HepG2 (cell line): Measurements from ENCODE around the gene TMTC2. TPM values are rescaled to one million over a fixed set of nuclear protein-coding genes. Genes with fewer than 3 reads are reported as not detected.

Experiments used
- ATAC-seq: fragments of 200-7000 bp; cut with Tn5 transposase; 3 replicates; pipeline ENCODE4 v1.9.1; 2020; ENCODE audit warnings: mild to moderate bottlenecking, moderate library complexity
- BruUV-seq: library from RNA; stranded (reverse); fragments of 400-500 nt; replicated peaks from 2 replicates; lab custom pipeline; 2021; lab: Mats Ljungman, UMichigan
- CTCF ChIA-PET: fragments of 300-600 bp; formaldehyde crosslinking; extraction: SDS; loops from one replicate; lab custom pipeline; 2021; ENCODE audit warnings: low total read pairs, inconsistent platforms, low intra/inter-chr PET ratio; lab: Yijun Ruan, JAX
- POLR2A ChIA-PET: fragments of 350-600 bp; sonication (Branson Sonifier 250); formaldehyde crosslinking; loops from one replicate; lab custom pipeline; 2020; ENCODE audit warnings: antibody characterized with exemption, inconsistent platforms; lab: Yijun Ruan, JAX
- DNase-seq: peaks from one replicate; pipeline ENCODE4 v3.0.0-alpha.2; 2015; ENCODE audit warnings: low spot score
- FAIRE-seq: peaks from 3 replicates; lab custom pipeline; 2011; peaks lifted over from hg19 to GRCh38; lab: Jason Lieb, UNC
- H2AFZ ChIP-seq: one replicate; pipeline ENCODE4 v1.6.1; 2011; ENCODE audit warnings: low read length, inconsistent platforms
- H3K27ac ChIP-seq: fragments of 300-600 bp; 3 replicates; pipeline ENCODE4 v1.8.0; 2011; ENCODE audit warnings: mixed run types, mild to moderate bottlenecking, mixed read lengths, low read length, inconsistent platforms; ENCODE audit not compliant: insufficient read depth; ENCODE audit errors: extremely low read length
- H3K27me3 ChIP-seq, 2 experiments: fragments of 200-600 bp in 1 of 2; 2 replicates in 1 of 2; 3 replicates in 1 of 2; pipeline versions ENCODE4 v1.6.0 to v1.8.0; 2011; ENCODE audit warnings: low read length in 2 of 2, mild to moderate bottlenecking in 2 of 2, moderate library complexity in 2 of 2, inconsistent platforms in 1 of 2; ENCODE audit not compliant: insufficient read depth in 2 of 2, control insufficient read depth in 1 of 2
- H3K36me3 ChIP-seq, 2 experiments: fragments of 200-600 bp in 1 of 2; replicated peaks in 1 of 2; 2 replicates in 1 of 2; 3 replicates in 1 of 2; pipeline versions ENCODE4 v1.5.1 to v1.8.0; 2011; ENCODE audit warnings: low read length in 2 of 2, inconsistent platforms in 1 of 2; ENCODE audit not compliant: insufficient read depth in 2 of 2, control insufficient read depth in 1 of 2
- H3K4me1 ChIP-seq: 2 replicates; pipeline ENCODE4 v1.5.1; 2012; ENCODE audit warnings: low read length, inconsistent platforms; ENCODE audit not compliant: insufficient read depth
- H3K4me2 ChIP-seq: 2 replicates; pipeline ENCODE4 v1.6.0; 2011; ENCODE audit warnings: low read depth, low read length, inconsistent platforms
- H3K4me3 ChIP-seq, 3 experiments: fragments of 200-600 bp in 1 of 3; sonication (generic), shearing (Covaris generic) in 1 of 3; replicated peaks in 1 of 3; 2 replicates each; pipeline ENCODE4 v1.5.1; 2011 to 2016; ENCODE audit warnings: low read length in 3 of 3, inconsistent platforms in 2 of 3, low read depth in 2 of 3, mild to moderate bottlenecking in 2 of 3, control low read depth in 1 of 3, mixed read lengths in 1 of 3; ENCODE audit not compliant: insufficient read depth in 1 of 3
- H3K79me2 ChIP-seq: one replicate; pipeline ENCODE4 v1.6.1; 2011; ENCODE audit warnings: low read length, inconsistent platforms; ENCODE audit not compliant: insufficient read depth
- H3K9ac ChIP-seq: 2 replicates; pipeline ENCODE4 v1.6.0; 2011; ENCODE audit warnings: mild to moderate bottlenecking, low read depth, low read length, inconsistent platforms; ENCODE audit not compliant: insufficient read depth
- H3K9me3 ChIP-seq: 2 replicates; pipeline ENCODE4 v1.5.1; 2012; ENCODE audit warnings: mild to moderate bottlenecking, low read length
- H4K20me1 ChIP-seq: 2 replicates; pipeline ENCODE4 v1.6.0; 2011; ENCODE audit warnings: inconsistent platforms, mild to moderate bottlenecking, low read length, moderate library complexity; ENCODE audit not compliant: insufficient read depth
- CHD4 ChIP-seq: fragments of 200-600 bp; sonication (generic); IDR thresholded peaks from 2 replicates; pipeline ENCODE4 v1.7.0; 2017; ENCODE audit warnings: mild to moderate bottlenecking, low read length, borderline replicate concordance
- FOXK2 ChIP-seq: fragments of 450-650 bp; IDR thresholded peaks from 2 replicates; pipeline ENCODE4 v1.6.1; 2016
- MEF2D ChIP-seq: sonication (generic); formaldehyde crosslinking; IDR thresholded peaks from 2 replicates; pipeline ENCODE4 v1.5.1; 2020; ENCODE audit warnings: mild to moderate bottlenecking, missing genetic modification reagents
- RFX5 ChIP-seq: IDR thresholded peaks from 2 replicates; pipeline ENCODE4 v1.6.1; 2011; ENCODE audit warnings: low read depth, low read length, improper control_type of control experiment
- TAF15 ChIP-seq: fragments of 200-400 bp; formaldehyde crosslinking; IDR thresholded peaks from one replicate; pipeline ENCODE4 v1.6.1; 2018; ENCODE audit warnings: mild to moderate bottlenecking, low read depth, low read length; ENCODE audit not compliant: poor library complexity, severe bottlenecking
- TBL1XR1 ChIP-seq: fragments of 150-350 bp; IDR thresholded peaks from 2 replicates; pipeline ENCODE4 v1.6.1; 2014; ENCODE audit warnings: borderline replicate concordance, low read length; ENCODE audit not compliant: partially characterized antibody
- ZKSCAN8 ChIP-seq: IDR thresholded peaks from 2 replicates; pipeline ENCODE4 v1.6.1; 2016; ENCODE audit warnings: borderline replicate concordance, missing genetic modification reagents, missing compliant biosample characterization
- ZNF260 ChIP-seq: sonication (generic); formaldehyde crosslinking; IDR thresholded peaks from 2 replicates; pipeline ENCODE4 v1.4.0; 2020; ENCODE audit warnings: missing genetic modification reagents, low read depth, mild to moderate bottlenecking, borderline replicate concordance
- ZNF264 ChIP-seq: sonication (generic); formaldehyde crosslinking; IDR thresholded peaks from 2 replicates; pipeline ENCODE4 v1.4.0; 2020; ENCODE audit warnings: missing genetic modification reagents
- ZNF274 ChIP-seq: sonication (generic); formaldehyde crosslinking; IDR thresholded peaks from 2 replicates; pipeline ENCODE4 v1.5.1; 2020; ENCODE audit warnings: mild to moderate bottlenecking, missing genetic modification reagents
- ZNF562 ChIP-seq: sonication (generic); formaldehyde crosslinking; IDR thresholded peaks from 2 replicates; pipeline ENCODE4 v1.8.0; 2022; ENCODE audit warnings: missing genetic modification reagents, borderline replicate concordance
- ZNF644 ChIP-seq: IDR thresholded peaks from 2 replicates; pipeline ENCODE4 v1.6.1; 2016; ENCODE audit warnings: low read depth
- ZNF777 ChIP-seq: sonication (generic); formaldehyde crosslinking; IDR thresholded peaks from 2 replicates; pipeline ENCODE4 v1.4.0; 2020; ENCODE audit warnings: missing genetic modification reagents
- in situ Hi-C: cut with HindIII; loops from 2 replicates; pipeline ENCODE4 v1.10.0; 2017; ENCODE audit warnings: low pct_unique_long_range_greater_than_20kb; ENCODE audit not compliant: extremely low pct_ligation_motif_present
- intact Hi-C: fragments of 100-400 bp; cut with micrococcal nuclease; formaldehyde crosslinking; loops from one replicate; pipeline ENCODE4 v1.10.0; 2022; ENCODE audit not compliant: unreplicated experiment
- polyA plus RNA-seq, 8 experiments: library from polyadenylated mRNA; depleted of rRNA in 3 of 8; stranded (reverse) in 7 of 8; unstranded in 1 of 8; fragments of >200 nt; fragmentation: Illumina TruSeq in 4 of 8; extraction: Trizol in 4 of 8; gene quantifications; 2 replicates each; pipeline versions ENCODE4 v1.2.1 to v1.2.3, GENCODE V29; 2011 to 2016; ENCODE audit warnings: low read depth in 4 of 8, missing spikeins in 1 of 8, mixed read lengths in 1 of 8; ENCODE audit not compliant: insufficient read depth in 1 of 8
- total RNA-seq, 5 experiments: library from RNA; depleted of rRNA; stranded (reverse); fragments of >200 nt; fragmentation: Illumina TruSeq; extraction: Trizol; gene quantifications; 2 replicates each; pipeline ENCODE4 v1.2.3, GENCODE V29; 2016; ENCODE audit warnings: low read depth in 1 of 5
- TF ChIP-seq, protein P1 (sequence below): sonication (generic); formaldehyde crosslinking; IDR thresholded peaks from 2 replicates; pipeline ENCODE4 v1.8.0; 2023; ENCODE audit warnings: mild to moderate bottlenecking, missing genetic modification reagents
- TF ChIP-seq, protein P2 (sequence below): sonication (generic); formaldehyde crosslinking; IDR thresholded peaks from 2 replicates; pipeline ENCODE4 v1.8.1; 2023; ENCODE audit warnings: missing genetic modification reagents, mild to moderate bottlenecking, borderline replicate concordance
- TF ChIP-seq, protein P3 (sequence below): sonication (generic); formaldehyde crosslinking; IDR thresholded peaks from 2 replicates; pipeline ENCODE4 v1.4.0; 2020; ENCODE audit warnings: missing genetic modification reagents
- TF ChIP-seq, protein P4 (sequence below): sonication (generic); formaldehyde crosslinking; IDR thresholded peaks from 2 replicates; pipeline ENCODE4 v1.8.1; 2023; ENCODE audit warnings: mild to moderate bottlenecking, inconsistent platforms, moderate library complexity, missing genetic modification reagents, borderline replicate concordance
- TF ChIP-seq, protein P5 (sequence below): sonication (generic); formaldehyde crosslinking; IDR thresholded peaks from 2 replicates; pipeline ENCODE4 v1.5.1; 2020; ENCODE audit warnings: mild to moderate bottlenecking, missing genetic modification reagents, moderate library complexity
- TF ChIP-seq, protein P6 (sequence below): IDR thresholded peaks from 2 replicates; pipeline ENCODE4 v1.6.1; 2016; ENCODE audit warnings: mild to moderate bottlenecking, missing biosample characterization, missing genetic modification reagents

The TMTC2 gene
- total and polyA plus RNA-seq, 2 of the 13 experiments (the other 11 are each of a cell fraction or from before 2014, with no cell fraction given), result 0.55 to 0.63 TPM

DNA sequence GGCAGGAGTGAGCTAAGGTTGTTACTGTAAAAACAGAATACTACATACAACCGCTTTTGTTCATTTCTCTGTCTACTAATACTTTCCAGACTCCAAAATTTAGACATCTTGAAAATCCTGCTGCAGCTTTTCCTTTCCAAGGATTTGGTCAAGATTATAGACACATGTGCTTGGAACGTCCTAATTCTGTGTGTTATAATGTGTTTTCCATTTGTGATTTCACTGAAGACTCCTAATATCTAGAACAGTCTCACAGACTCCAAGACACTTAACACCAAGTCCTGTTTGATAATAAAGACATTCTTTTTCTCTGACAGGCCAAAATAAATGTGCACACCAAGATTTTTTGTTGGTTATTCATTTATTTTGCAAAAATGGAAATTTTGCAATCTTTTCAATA lies 41.8 kb upstream of the TMTC2 start (continued):
- TF ChIP-seq, protein P1, sequence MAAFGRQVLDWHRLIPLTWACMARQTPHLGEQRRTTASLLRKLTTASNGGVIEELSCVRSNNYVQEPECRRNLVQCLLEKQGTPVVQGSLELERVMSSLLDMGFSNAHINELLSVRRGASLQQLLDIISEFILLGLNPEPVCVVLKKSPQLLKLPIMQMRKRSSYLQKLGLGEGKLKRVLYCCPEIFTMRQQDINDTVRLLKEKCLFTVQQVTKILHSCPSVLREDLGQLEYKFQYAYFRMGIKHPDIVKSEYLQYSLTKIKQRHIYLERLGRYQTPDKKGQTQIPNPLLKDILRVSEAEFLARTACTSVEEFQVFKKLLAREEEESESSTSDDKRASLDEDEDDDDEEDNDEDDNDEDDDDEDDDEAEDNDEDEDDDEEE (CRISPR knock-in tag), result no peak
- TF ChIP-seq ZNF264 (no peak), TBL1XR1 (no peak)

DNA sequence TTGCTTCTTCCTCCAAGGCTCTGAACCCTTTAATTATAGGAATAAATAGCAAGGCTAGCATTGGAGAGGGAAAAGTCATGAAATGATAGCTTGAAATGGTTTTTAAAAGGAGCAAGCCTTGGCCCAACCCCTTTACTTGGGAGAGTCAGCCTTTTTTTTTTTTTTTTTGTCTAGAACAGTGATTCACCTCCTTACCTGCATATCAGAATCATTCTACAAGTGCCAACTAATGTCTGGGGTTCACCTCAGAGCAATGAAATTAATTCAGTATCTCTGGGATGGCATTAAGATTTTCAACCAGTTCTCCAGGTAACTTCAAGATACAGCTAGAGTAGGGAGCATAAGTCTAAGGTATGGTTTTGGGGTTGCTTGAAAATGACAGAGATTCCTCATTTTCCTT lies 41.3 kb upstream of the TMTC2 start:
- intact Hi-C loops (no loop called here), in situ Hi-C loops (no loop called here)
- Histone ChIP-seq H2AFZ (no peak overlapping the region), H3K9ac (no peak overlapping the region), H4K20me1 (no peaks in the 10 kb centered on the region), H3K36me3 (no peaks in the 10 kb centered on the region), H3K27ac (no peak overlapping the region), H3K27me3 (no peaks in the 10 kb centered on the region), H3K9me3 (no peaks in the 10 kb centered on the region), H3K4me1 (no peaks in the 10 kb centered on the region), H3K79me2 (no peaks in the 10 kb centered on the region), H3K4me3 (no peak overlapping the region), H3K4me2 (no peak overlapping the region)
- POLR2A ChIA-PET, result no interaction called here
- TF ChIP-seq, protein P2, sequence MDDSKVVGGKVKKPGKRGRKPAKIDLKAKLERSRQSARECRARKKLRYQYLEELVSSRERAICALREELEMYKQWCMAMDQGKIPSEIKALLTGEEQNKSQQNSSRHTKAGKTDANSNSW, result no peak
- TF ChIP-seq ZKSCAN8, result no peak
- TF ChIP-seq CHD4, result no peak
- no peak for TF ChIP-seq TAF15
- TF ChIP-seq, protein P3, sequence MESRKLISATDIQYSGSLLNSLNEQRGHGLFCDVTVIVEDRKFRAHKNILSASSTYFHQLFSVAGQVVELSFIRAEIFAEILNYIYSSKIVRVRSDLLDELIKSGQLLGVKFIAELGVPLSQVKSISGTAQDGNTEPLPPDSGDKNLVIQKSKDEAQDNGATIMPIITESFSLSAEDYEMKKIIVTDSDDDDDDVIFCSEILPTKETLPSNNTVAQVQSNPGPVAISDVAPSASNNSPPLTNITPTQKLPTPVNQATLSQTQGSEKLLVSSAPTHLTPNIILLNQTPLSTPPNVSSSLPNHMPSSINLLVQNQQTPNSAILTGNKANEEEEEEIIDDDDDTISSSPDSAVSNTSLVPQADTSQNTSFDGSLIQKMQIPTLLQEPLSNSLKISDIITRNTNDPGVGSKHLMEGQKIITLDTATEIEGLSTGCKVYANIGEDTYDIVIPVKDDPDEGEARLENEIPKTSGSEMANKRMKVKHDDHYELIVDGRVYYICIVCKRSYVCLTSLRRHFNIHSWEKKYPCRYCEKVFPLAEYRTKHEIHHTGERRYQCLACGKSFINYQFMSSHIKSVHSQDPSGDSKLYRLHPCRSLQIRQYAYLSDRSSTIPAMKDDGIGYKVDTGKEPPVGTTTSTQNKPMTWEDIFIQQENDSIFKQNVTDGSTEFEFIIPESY (CRISPR knock-in tag), result no peak
- TF ChIP-seq FOXK2, result no peak
- no peak for TF ChIP-seq ZNF562 (CRISPR knock-in tag)
- TF ChIP-seq ZNF644 (CRISPR knock-in tag), result no peak
- TF ChIP-seq, protein P4, sequence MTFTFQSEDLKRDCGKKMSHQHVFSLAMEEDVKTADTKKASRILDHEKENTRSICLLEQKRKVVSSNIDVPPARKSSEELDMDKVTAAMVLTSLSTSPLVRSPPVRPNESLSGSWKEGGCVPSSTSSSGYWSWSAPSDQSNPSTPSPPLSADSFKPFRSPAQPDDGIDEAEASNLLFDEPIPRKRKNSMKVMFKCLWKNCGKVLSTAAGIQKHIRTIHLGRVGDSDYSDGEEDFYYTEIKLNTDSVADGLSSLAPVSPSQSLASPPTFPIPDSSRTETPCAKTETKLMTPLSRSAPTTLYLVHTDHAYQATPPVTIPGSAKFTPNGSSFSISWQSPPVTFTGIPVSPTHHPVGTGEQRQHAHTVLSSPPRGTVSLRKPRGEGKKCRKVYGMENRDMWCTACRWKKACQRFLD (CRISPR knock-in tag), result no peak
- TF ChIP-seq ZNF777 (CRISPR knock-in tag), result no peak
- no peak for TF ChIP-seq ZNF260 (CRISPR knock-in tag)
- no peak for TF ChIP-seq MEF2D (CRISPR knock-in tag)
- TF ChIP-seq, protein P5, sequence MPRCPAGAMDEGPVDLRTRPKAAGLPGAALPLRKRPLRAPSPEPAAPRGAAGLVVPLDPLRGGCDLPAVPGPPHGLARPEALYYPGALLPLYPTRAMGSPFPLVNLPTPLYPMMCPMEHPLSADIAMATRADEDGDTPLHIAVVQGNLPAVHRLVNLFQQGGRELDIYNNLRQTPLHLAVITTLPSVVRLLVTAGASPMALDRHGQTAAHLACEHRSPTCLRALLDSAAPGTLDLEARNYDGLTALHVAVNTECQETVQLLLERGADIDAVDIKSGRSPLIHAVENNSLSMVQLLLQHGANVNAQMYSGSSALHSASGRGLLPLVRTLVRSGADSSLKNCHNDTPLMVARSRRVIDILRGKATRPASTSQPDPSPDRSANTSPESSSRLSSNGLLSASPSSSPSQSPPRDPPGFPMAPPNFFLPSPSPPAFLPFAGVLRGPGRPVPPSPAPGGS, result no peak
- TF ChIP-seq RFX5, result no peak
- TF ChIP-seq ZNF274 (CRISPR knock-in tag), result no peak
- TF ChIP-seq, protein P6, sequence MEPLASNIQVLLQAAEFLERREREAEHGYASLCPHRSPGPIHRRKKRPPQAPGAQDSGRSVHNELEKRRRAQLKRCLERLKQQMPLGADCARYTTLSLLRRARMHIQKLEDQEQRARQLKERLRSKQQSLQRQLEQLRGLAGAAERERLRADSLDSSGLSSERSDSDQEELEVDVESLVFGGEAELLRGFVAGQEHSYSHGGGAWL (CRISPR knock-in tag), result no peak
- CTCF ChIA-PET, result no interaction called here
- FAIRE-seq (no peak), ATAC-seq (no peak), DNase-seq (no peak)
- no TSS peak for BruUV-seq
